Lower lobe of right lung (tissue), 2 donors: Measurements from ENCODE around the gene LEMD1. TPM values are rescaled to one million over a fixed set of nuclear protein-coding genes. Genes with fewer than 3 reads are reported as not detected.

Experiments
- ATAC-seq, 2 donors: fragments of 200-7000 bp; cut with Tn5 transposase; one replicate each; pipeline ENCODE4 v1.9.1; 2020 to 2022; ENCODE audit warnings: mild to moderate bottlenecking in 2 of 2, moderate library complexity in 2 of 2
- DNase-seq: peaks from one replicate; pipeline ENCODE4 v3.0.0-alpha.2; 2020
- H3K27ac ChIP-seq: fragments of 200-600 bp; one replicate; pipeline ENCODE4 v1.8.0; 2022
- H3K27me3 ChIP-seq: fragments of 200-600 bp; one replicate; pipeline ENCODE4 v1.8.0; 2022; ENCODE audit warnings: low read depth
- H3K36me3 ChIP-seq: fragments of 200-600 bp; one replicate; pipeline ENCODE4 v1.8.0; 2022; ENCODE audit warnings: mild to moderate bottlenecking
- H3K4me1 ChIP-seq: fragments of 200-600 bp; one replicate; pipeline ENCODE4 v1.8.0; 2022
- H3K4me3 ChIP-seq: fragments of 200-600 bp; one replicate; pipeline ENCODE4 v1.8.0; 2022; ENCODE audit warnings: mild to moderate bottlenecking
- H3K9me3 ChIP-seq: fragments of 200-600 bp; one replicate; pipeline ENCODE4 v1.8.0; 2022
- CTCF ChIP-seq: fragments of 200-600 bp; IDR thresholded peaks from one replicate; pipeline ENCODE4 v1.8.0; 2022; ENCODE audit warnings: antibody characterized with exemption, mild to moderate bottlenecking
- intact Hi-C: fragments of 100-400 bp; cut with DNase I; formaldehyde crosslinking; loops from one replicate; pipeline ENCODE4 v1.11.0; 2022
- total RNA-seq: library from RNA; stranded (reverse); fragmentation: NEBNext Ultra II Directional; extraction: Animal tissue kit (Norgen Biotek cat#: 25700); gene quantifications from one replicate; pipeline ENCODE4 v1.2.1, GENCODE V29; 2021
- donor health status: DM: no; HTN: yes; CAD: no; lungs with severe emphysema.

The LEMD1 gene
- total RNA-seq, 1 donor from 2014 or later, result not detected

- ATAC-seq, result no peak
- H3K4me3 ChIP-seq, result no peak overlapping the region
- DNase-seq, result no peak
- no peak for TF ChIP-seq CTCF
- H3K27me3 ChIP-seq, result peaks cover 20% of the 10 kb centered on the region
- no peaks in the 10 kb centered on the region for H3K9me3 ChIP-seq
- peaks cover 15% of the 10 kb centered on the region for H3K4me1 ChIP-seq
- intact Hi-C loops, result no loop called here
- H3K36me3 ChIP-seq, result no peaks in the 10 kb centered on the region
- no peak overlapping the region for H3K27ac ChIP-seq
These were observed 82.1 kb downstream of the LEMD1 start for GRCh38 chr1:205339717-205340116.

DNA sequence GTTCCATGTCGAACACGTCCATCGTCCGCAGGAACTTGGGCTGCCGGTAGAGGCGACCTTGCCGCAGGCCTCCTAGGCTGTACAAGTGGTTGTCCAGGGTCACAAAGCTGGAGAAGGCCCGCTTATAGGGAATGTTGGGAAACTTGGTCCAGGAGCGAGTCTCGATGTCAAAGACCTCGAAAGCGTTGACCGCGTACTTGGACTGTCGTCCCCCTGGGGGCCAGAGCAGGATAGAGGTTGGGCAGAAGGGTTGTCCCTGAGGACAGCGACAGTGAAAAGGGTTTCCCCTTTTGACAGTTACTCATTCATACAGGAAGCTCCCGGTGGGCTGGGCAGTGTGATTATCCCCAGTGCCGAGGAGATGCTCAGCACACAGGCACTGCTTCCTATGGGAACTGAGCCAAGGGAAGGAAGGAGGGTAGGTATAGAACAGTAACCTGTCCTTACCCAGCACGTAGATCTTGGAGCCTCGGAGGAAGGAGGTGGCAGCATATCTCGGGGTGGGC lies 82.6 kb downstream of the LEMD1 start:
- H3K36me3 ChIP-seq, result no peaks in the 10 kb centered on the region
- no peak overlapping the region for H3K27ac ChIP-seq
- H3K27me3 ChIP-seq, result peaks cover 16% of the 10 kb centered on the region
- TF ChIP-seq CTCF, result no peak
- H3K9me3 ChIP-seq, result no peaks in the 10 kb centered on the region
- intact Hi-C loops, result no loop called here
- DNase-seq, result no peak
- ATAC-seq, result no peak
- H3K4me1 ChIP-seq, result peaks cover 10% of the 10 kb centered on the region
- no peak overlapping the region for H3K4me3 ChIP-seq

GRCh38 chr1:205338011-205338410 lies 83.8 kb downstream of the LEMD1 start:
- ATAC-seq (no peak), DNase-seq (no peak)
- TF ChIP-seq CTCF, result no peak
- H3K4me3 ChIP-seq, result no peak overlapping the region
- H3K27ac ChIP-seq, result no peak overlapping the region
- H3K9me3 ChIP-seq, result no peaks in the 10 kb centered on the region
- intact Hi-C loops, result no loop called here
- H3K27me3 ChIP-seq, result peaks cover 3% of the 10 kb centered on the region
- no peaks in the 10 kb centered on the region for H3K4me1 ChIP-seq
- H3K36me3 ChIP-seq, result no peaks in the 10 kb centered on the region

- H3K4me1 ChIP-seq, result no peaks in the 10 kb centered on the region
- no peaks in the 10 kb centered on the region for H3K36me3 ChIP-seq
- intact Hi-C loops, result no loop called here
- H3K4me3 ChIP-seq, result no peak overlapping the region
- no peak for TF ChIP-seq CTCF
- H3K27me3 ChIP-seq, result no peaks in the 10 kb centered on the region
- DNase-seq, result no peak
- ATAC-seq, result no peak
- no peak overlapping the region for H3K27ac ChIP-seq
- H3K9me3 ChIP-seq, result no peaks in the 10 kb centered on the region
These were observed 84.4 kb downstream of the LEMD1 start for GRCh38 chr1:205337481-205337880.

DNA sequence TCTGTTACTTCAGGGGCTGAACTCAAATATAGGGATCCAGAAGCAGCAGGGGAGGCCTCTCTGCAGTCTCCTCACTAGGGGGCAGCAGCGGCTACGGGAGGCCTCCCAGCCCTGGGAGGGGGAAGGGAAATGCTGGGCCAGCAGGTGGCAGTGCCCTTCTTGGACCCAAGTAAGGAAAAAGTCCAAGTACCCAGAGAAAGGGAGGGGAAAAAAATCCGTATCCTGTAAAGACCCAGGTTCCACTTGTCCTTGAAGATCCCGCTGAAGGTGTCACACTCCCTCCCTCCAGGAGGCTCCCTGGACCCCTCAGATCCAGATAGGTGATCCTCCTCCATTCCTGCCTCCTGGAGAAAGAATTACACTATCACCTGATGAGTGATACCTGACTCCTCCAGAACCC lies 86.2 kb downstream of the LEMD1 start:
- no peaks in the 10 kb centered on the region for H3K36me3 ChIP-seq
- no peak overlapping the region for H3K4me3 ChIP-seq
- DNase-seq (peak; percentile 90), ATAC-seq (peak; percentile 93 to 94)
- H3K27ac ChIP-seq, result no peak overlapping the region
- H3K27me3 ChIP-seq, result no peaks in the 10 kb centered on the region
- intact Hi-C loops, result no loop called here
- peak; percentile 94 for TF ChIP-seq CTCF
- no peaks in the 10 kb centered on the region for H3K9me3 ChIP-seq
- H3K4me1 ChIP-seq, result no peaks in the 10 kb centered on the region
